IMR-90 (cell line): ENCODE results near the gene CAMTA2.

Experiments
- BHLHE40 ChIP-seq: fragments of 150-350 bp; IDR thresholded peaks from 2 replicates; pipeline ENCODE4 v1.6.1; 2016; ENCODE audit warnings: mild to moderate bottlenecking, low read depth, low read length
- CEBPB ChIP-seq: IDR thresholded peaks from 2 replicates; pipeline ENCODE4 v1.6.1; 2012; ENCODE audit warnings: low read depth, low read length, improper control_type of control experiment
- POLR2A ChIP-seq: IDR thresholded peaks from 2 replicates; pipeline ENCODE4 v1.6.1; 2012; ENCODE audit warnings: mild to moderate bottlenecking, low read depth, low read length
- RAD21 ChIP-seq: IDR thresholded peaks from 2 replicates; pipeline ENCODE4 v1.6.1; 2012; ENCODE audit warnings: low read length, improper control_type of control experiment
- RCOR1 ChIP-seq: IDR thresholded peaks from 2 replicates; pipeline ENCODE4 v1.6.1; 2012; ENCODE audit warnings: mild to moderate bottlenecking, low read length, improper control_type of control experiment; ENCODE audit not compliant: insufficient replicate concordance
- RFX5 ChIP-seq: IDR thresholded peaks from 2 replicates; pipeline ENCODE4 v1.8.0; 2012; ENCODE audit warnings: low read depth, mild to moderate bottlenecking, low read length, moderate library complexity
- TF ChIP-seq, protein P1 (sequence below): conservative IDR thresholded peaks from 2 replicates; pipeline ENCODE4 v1.5.1; 2012; ENCODE audit warnings: mild to moderate bottlenecking, low read depth, low read length, improper control_type of control experiment

DNA sequence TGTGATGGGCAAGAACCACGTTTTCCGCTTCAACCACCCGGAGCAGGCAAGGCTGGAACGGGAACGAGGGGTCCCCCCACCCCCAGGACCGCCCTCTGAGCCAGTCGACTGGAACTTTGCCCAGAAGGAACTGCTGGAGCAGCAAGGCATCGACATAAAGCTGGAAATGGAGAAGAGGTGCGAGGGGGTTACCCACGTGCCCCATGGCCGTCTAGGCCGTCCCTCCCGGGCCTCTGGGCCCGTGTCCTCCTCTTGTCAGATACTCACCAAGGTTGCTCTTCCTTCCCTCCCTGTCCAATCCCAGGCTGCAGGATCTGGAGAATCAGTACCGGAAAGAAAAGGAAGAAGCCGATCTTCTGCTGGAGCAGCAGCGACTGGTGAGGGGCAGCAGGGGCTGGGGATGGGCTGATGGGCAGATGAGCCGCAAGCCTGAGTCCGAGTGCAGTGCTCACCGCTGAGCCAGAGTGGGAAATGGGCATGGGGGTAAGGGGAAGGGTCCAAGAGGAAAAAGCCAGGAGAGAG is 33.1 kb upstream of the CAMTA2 start:
- TF ChIP-seq, protein P1, sequence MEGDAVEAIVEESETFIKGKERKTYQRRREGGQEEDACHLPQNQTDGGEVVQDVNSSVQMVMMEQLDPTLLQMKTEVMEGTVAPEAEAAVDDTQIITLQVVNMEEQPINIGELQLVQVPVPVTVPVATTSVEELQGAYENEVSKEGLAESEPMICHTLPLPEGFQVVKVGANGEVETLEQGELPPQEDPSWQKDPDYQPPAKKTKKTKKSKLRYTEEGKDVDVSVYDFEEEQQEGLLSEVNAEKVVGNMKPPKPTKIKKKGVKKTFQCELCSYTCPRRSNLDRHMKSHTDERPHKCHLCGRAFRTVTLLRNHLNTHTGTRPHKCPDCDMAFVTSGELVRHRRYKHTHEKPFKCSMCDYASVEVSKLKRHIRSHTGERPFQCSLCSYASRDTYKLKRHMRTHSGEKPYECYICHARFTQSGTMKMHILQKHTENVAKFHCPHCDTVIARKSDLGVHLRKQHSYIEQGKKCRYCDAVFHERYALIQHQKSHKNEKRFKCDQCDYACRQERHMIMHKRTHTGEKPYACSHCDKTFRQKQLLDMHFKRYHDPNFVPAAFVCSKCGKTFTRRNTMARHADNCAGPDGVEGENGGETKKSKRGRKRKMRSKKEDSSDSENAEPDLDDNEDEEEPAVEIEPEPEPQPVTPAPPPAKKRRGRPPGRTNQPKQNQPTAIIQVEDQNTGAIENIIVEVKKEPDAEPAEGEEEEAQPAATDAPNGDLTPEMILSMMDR: no peak
- TF ChIP-seq POLR2A: no peak
- no peak for TF ChIP-seq RCOR1
- TF ChIP-seq RAD21: no peak
- no peak for TF ChIP-seq RFX5
- no peak for TF ChIP-seq CEBPB
- no peak for TF ChIP-seq BHLHE40
